Measurements from ENCODE around the gene CBS. TPM values are rescaled to one million over a fixed set of nuclear protein-coding genes. Genes with fewer than 3 reads are reported as not detected.

CBS gene
- polyA plus RNA-seq, 1 experiment, result 109 TPM

DNA sequence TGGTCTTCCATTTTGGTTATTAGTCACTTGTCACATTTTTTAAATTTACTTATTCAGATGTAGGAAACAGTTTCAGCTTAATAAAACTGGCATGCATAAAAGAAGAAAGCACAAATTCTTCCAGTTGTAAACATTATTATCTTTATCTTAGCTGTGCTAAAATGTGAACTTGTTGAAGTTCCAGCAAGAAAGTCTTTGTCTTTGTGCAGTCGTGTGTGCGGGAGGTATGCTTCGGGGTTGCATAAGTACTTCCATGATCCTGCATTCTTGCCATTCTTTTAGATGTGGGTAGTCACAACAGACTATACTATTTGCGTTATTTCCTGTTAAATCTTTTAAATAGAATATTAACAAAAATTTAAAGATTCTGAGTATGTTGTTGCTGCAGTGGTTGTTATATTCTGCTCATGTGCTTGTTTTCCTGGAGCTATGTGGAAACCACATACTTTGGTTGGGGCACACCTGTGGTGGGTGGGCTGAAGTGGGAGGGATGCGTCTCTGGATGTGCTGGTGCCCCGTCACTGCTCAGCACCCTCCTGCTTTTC is 49.9 kb downstream of the CBS start:
- Histone ChIP-seq H3K36me3 (ENCODE audit: control insufficient read depth, insufficient read depth, low read length) (peaks cover 19% of the 10 kb centered on the region), H3K27me3 (ENCODE audit: control insufficient read depth, insufficient read depth, low read length) (no peaks in the 10 kb centered on the region), H3K4me3 (ENCODE audit: low read depth, low read length) (no peak overlapping the region)
- DNase-seq (ENCODE audit: low read depth), result peak; percentile 47
- POLR2A ChIA-PET, result no interaction called here
- CTCF ChIA-PET, result interaction anchor here (1.0 to 1.7 kb wide), 2 partner anchors 8 to 34 kb away, joined by 4 to 5 read pairs; no protein-coding TSS in a partner anchor
- TF ChIP-seq, protein P1, sequence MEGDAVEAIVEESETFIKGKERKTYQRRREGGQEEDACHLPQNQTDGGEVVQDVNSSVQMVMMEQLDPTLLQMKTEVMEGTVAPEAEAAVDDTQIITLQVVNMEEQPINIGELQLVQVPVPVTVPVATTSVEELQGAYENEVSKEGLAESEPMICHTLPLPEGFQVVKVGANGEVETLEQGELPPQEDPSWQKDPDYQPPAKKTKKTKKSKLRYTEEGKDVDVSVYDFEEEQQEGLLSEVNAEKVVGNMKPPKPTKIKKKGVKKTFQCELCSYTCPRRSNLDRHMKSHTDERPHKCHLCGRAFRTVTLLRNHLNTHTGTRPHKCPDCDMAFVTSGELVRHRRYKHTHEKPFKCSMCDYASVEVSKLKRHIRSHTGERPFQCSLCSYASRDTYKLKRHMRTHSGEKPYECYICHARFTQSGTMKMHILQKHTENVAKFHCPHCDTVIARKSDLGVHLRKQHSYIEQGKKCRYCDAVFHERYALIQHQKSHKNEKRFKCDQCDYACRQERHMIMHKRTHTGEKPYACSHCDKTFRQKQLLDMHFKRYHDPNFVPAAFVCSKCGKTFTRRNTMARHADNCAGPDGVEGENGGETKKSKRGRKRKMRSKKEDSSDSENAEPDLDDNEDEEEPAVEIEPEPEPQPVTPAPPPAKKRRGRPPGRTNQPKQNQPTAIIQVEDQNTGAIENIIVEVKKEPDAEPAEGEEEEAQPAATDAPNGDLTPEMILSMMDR (IDR thresholded peaks at IDR 0.05; ENCODE audit: insufficient read depth, low read depth, low read length), result no peak

DNA sequence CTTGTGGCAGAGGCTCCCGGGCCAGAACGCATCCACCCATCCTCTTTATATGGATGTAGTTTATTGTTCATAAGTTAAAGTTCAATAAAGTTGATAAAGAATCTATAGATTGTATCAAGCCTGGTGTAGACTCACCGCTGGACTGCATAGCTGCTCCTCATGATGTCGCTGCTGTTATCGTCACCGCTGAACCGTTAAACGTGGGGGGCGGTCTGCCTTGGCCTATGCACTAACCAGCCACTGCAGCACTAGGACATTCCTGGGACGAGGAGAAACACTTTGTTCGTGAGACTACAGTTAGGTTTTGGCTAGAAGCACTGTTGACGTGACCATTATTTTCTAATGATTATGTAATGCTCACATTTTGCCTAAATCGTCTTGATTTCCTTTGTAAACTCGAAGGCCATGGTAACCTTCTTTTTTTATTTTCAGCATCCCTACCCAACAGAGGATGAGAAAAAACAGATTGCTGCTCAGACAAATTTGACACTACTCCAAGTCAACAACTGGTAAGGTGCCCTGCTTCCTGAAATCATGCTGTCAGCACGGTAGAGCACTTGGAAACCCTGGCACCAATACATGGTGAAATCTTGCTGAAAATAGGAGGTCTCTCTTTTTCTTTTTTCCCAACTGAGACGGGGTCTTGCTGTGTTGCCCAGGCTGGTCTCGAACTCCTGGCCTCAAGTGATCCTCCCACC is 51.0 kb downstream of the CBS start:
- POLR2A ChIA-PET, result no interaction called here

DNA sequence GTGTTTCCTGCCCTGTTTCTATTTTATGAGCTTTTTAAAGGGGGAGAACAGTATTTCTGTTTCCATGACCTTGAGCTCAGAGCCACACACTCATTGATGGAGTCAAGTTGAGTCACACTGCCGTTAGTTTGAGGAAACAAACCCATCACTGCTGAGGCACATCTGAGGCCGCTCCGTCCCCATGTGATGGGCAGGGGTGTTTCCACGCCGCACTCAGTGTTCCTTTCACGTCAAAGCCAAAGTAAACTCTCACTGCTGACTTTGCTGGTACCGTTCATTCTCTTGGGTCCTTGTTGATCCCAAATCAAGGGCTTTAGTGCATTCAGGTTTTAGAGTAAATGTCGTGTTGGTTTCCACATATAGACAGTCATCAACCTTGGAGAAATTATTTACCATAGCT is 52.5 kb downstream of the CBS start:
- TF ChIP-seq, protein P1 (IDR thresholded peaks at IDR 0.05; ENCODE audit: insufficient read depth, low read depth, low read length), result no peak
- Histone ChIP-seq H3K4me3 (ENCODE audit: low read depth, low read length) (no peak overlapping the region), H3K27me3 (ENCODE audit: control insufficient read depth, insufficient read depth, low read length) (no peaks in the 10 kb centered on the region), H3K36me3 (ENCODE audit: control insufficient read depth, insufficient read depth, low read length) (peaks cover 20% of the 10 kb centered on the region)
- ChIA-PET CTCF (no interaction called here), POLR2A (no interaction called here)
- no peak for DNase-seq (ENCODE audit: low read depth)

More for the DNA sequence above, 51.0 kb downstream of the CBS start:
- Histone ChIP-seq H3K27me3 (ENCODE audit: control insufficient read depth, insufficient read depth, low read length) (no peaks in the 10 kb centered on the region), H3K4me3 (ENCODE audit: low read depth, low read length) (no peak overlapping the region), H3K36me3 (ENCODE audit: control insufficient read depth, insufficient read depth, low read length) (peaks cover 20% of the 10 kb centered on the region)
- no peak for DNase-seq (ENCODE audit: low read depth)
- CTCF ChIA-PET, result interaction anchor here (1.7 kb wide), 1 partner anchor 10 kb away, joined by 5 read pairs; no protein-coding TSS in a partner anchor
- TF ChIP-seq, protein P1 (IDR thresholded peaks at IDR 0.05; ENCODE audit: insufficient read depth, low read depth, low read length), result no peak

DNA sequence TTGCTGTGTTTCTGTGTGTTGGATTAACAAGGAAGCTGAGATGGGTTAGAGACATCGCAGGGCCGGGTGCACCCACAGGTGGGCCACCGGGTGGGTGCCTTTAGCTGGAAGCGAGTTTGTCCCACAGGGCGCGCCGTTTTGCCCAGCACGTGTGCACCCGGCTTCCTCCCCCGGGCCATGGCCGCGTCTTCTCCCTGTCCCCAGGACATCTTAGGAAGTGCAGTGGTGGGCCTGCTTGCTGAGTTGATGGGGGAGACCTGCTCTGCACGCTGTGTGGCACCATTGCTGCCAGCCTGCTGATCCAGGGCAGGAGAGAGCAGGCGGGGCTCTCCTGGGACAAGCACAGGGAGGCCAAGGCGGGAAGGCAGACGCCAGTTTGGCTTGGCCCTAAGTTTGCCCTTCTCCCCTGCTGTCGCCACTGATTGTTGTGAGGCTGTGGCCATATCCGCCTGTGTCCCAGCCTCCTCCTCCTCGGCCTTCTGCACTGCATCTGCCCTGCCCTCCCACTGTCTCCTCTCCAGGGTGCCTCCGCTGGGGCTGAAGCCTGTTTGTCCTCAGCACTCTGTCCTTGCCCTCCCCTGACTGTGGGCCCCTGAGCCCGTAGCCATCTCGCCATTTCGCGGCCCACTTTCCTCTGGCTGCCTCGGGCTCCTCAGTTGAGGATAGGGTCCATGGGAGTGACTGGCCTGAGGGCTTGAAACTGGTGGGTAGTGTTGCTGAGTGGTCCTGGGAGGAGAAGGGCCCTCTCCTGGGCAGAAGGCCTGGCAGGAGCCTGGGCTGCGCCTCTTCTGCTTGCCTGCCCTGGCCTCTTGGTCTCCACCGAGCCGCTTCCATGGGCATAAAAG is 53.7 kb downstream of the CBS start:
- ChIA-PET POLR2A (no interaction called here), CTCF (no interaction called here)
- no peaks in the 10 kb centered on the region for H3K27me3 ChIP-seq (ENCODE audit: control insufficient read depth, insufficient read depth, low read length)
- H3K4me3 ChIP-seq (ENCODE audit: low read depth, low read length), result no peak overlapping the region
- no peak for DNase-seq (ENCODE audit: low read depth)
- TF ChIP-seq, protein P1 (IDR thresholded peaks at IDR 0.05; ENCODE audit: insufficient read depth, low read depth, low read length), result no peak
- H3K36me3 ChIP-seq (ENCODE audit: control insufficient read depth, insufficient read depth, low read length), result peaks cover 19% of the 10 kb centered on the region

DNA sequence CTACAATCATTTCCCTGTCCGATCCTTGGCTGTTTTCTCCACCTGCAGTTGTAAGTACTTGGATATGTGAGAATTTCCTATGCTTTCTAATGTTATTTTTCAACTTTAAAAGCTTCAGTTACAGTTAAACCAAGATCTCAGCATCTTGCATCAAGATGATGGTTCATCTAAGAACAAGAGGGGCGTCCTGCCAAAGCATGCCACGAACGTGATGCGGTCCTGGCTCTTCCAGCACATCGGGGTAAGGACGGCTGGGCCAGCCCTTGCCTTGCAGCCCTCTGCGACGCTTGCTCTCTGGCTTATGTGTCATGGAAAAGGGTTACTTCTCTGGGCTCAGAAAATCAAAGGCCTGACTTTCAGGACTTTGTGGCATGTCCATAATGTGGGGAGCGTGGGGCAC is 54.4 kb downstream of the CBS start:
- no peak for DNase-seq (ENCODE audit: low read depth)
- no peak overlapping the region for H3K4me3 ChIP-seq (ENCODE audit: low read depth, low read length)

More for the DNA sequence above, 54.4 kb downstream of the CBS start:
- ChIA-PET CTCF (no interaction called here), POLR2A (no interaction called here)
- no peaks in the 10 kb centered on the region for H3K27me3 ChIP-seq (ENCODE audit: control insufficient read depth, insufficient read depth, low read length)
- TF ChIP-seq, protein P1 (IDR thresholded peaks at IDR 0.05; ENCODE audit: insufficient read depth, low read depth, low read length), result no peak
- peaks cover 19% of the 10 kb centered on the region for H3K36me3 ChIP-seq (ENCODE audit: control insufficient read depth, insufficient read depth, low read length)

All from BJ (cell line).